K562 (cell line): ENCODE results near the gene EEF2K. TPM values are rescaled to one million over a fixed set of nuclear protein-coding genes. Genes with fewer than 3 reads are reported as not detected.

Source experiments
- ATAC-seq: fragments of 200-7000 bp; cut with Tn5 transposase; 3 replicates; pipeline ENCODE4 v1.9.1; 2020; ENCODE audit warnings: moderate library complexity
- BruUV-seq: library from RNA; stranded (reverse); fragments of 400-500 nt; replicated peaks from 2 replicates; lab custom pipeline; 2021; lab: Mats Ljungman, UMichigan
- CTCF ChIA-PET: fragments of 300-600 bp; formaldehyde crosslinking; extraction: SDS; loops from one replicate; lab custom pipeline; 2021; ENCODE audit warnings: low intra/inter-chr PET ratio; lab: Yijun Ruan, JAX
- POLR2A ChIA-PET: fragments of 300-600, 350-650 bp; sonication (Branson Sonifier 250); formaldehyde crosslinking; extraction: SDS; loops from one replicate; lab custom pipeline; 2021; ENCODE audit warnings: antibody characterized with exemption, inconsistent platforms; lab: Yijun Ruan, JAX
- DNase-seq, 4 experiments: peaks; one replicate each; pipeline versions ENCODE4 v3.0.0 to v3.0.0-alpha.2; 2011 to 2018; ENCODE audit warnings: low spot score in 3 of 4, mixed read lengths in 3 of 4; ENCODE audit errors: extremely low read depth in 1 of 4
- FAIRE-seq: peaks from 2 replicates; lab custom pipeline; 2011; peaks lifted over from hg19 to GRCh38; lab: Jason Lieb, UNC
- H2AFZ ChIP-seq: 2 replicates; pipeline ENCODE4 v1.6.0; 2011; ENCODE audit warnings: low read depth, low read length, control low read depth, inconsistent platforms
- H3K27ac ChIP-seq: fragments of 200-600 bp; 3 replicates; pipeline ENCODE4 v1.8.0; 2011; ENCODE audit warnings: low read depth, mild to moderate bottlenecking, control low read depth, inconsistent platforms, low read length, moderate library complexity, mixed read lengths; ENCODE audit errors: extremely low read depth
- H3K27me3 ChIP-seq, 2 experiments: fragments of 300-600 bp in 1 of 2; 2 replicates in 1 of 2; 3 replicates in 1 of 2; pipeline versions ENCODE4 v1.6.0 to v1.8.0; 2011; ENCODE audit warnings: inconsistent platforms in 2 of 2, low read length in 2 of 2, mild to moderate bottlenecking in 1 of 2, mixed read lengths in 1 of 2, moderate library complexity in 1 of 2; ENCODE audit not compliant: control insufficient read depth in 2 of 2, insufficient read depth in 2 of 2
- H3K36me3 ChIP-seq: fragments of 300-600 bp; 3 replicates; pipeline ENCODE4 v1.8.0; 2011; ENCODE audit warnings: mild to moderate bottlenecking, low read length, inconsistent platforms; ENCODE audit not compliant: control insufficient read depth, insufficient read depth
- H3K4me1 ChIP-seq, 2 experiments: fragments of 200-600 bp in 1 of 2; replicated peaks in 1 of 2; 2 replicates in 1 of 2; 3 replicates in 1 of 2; pipeline versions ENCODE4 v1.5.1 to v1.8.0; 2011; ENCODE audit warnings: inconsistent platforms in 2 of 2, low read length in 2 of 2, mild to moderate bottlenecking in 1 of 2, mixed read lengths in 1 of 2, moderate library complexity in 1 of 2; ENCODE audit not compliant: control insufficient read depth in 2 of 2, insufficient read depth in 2 of 2
- H3K4me2 ChIP-seq: 2 replicates; pipeline ENCODE4 v1.6.1; 2011; ENCODE audit warnings: low read length, control low read depth, inconsistent platforms, mixed read lengths; ENCODE audit not compliant: insufficient read depth
- H3K4me3 ChIP-seq: fragments of 200-600 bp; sonication (generic), shearing (Covaris generic); 2 replicates; pipeline ENCODE4 v1.5.1; 2016; ENCODE audit warnings: control low read depth, inconsistent platforms
- H3K79me2 ChIP-seq: fragments of 200-600 bp; 3 replicates; pipeline ENCODE4 v1.8.0; 2011; ENCODE audit warnings: low read length, inconsistent platforms; ENCODE audit not compliant: control insufficient read depth, insufficient read depth
- H3K9ac ChIP-seq, 2 experiments: 2 replicates each; pipeline versions ENCODE4 v1.6.0 to v1.6.1; 2011; ENCODE audit warnings: low read depth in 2 of 2, low read length in 2 of 2, control low read depth in 1 of 2, inconsistent platforms in 1 of 2, mild to moderate bottlenecking in 1 of 2, mixed read lengths in 1 of 2; ENCODE audit not compliant: insufficient read depth in 1 of 2
- H3K9me1 ChIP-seq: one replicate; pipeline ENCODE4 v1.6.0; 2011; ENCODE audit warnings: inconsistent platforms, mild to moderate bottlenecking, low read length, moderate library complexity; ENCODE audit not compliant: control insufficient read depth, insufficient read depth
- H3K9me3 ChIP-seq: replicated peaks from 2 replicates; pipeline ENCODE4 v1.5.1; 2011; ENCODE audit warnings: low read depth, low read length, inconsistent platforms; ENCODE audit not compliant: control insufficient read depth, insufficient read depth
- H4K20me1 ChIP-seq: replicated peaks from 2 replicates; pipeline ENCODE4 v1.6.1; 2011; ENCODE audit warnings: low read length, inconsistent platforms, mixed read lengths; ENCODE audit not compliant: control insufficient read depth, insufficient read depth
- HDAC8 ChIP-seq: fragments of 450-650 bp; IDR thresholded peaks from 2 replicates; pipeline ENCODE4 v1.6.1; 2016; ENCODE audit warnings: mild to moderate bottlenecking, missing genetic modification characterization, moderate library complexity, missing compliant biosample characterization
- in situ Hi-C: fragments of 300-500 bp; cut with MboI; formaldehyde crosslinking; loops from 4 replicates; pipeline ENCODE4 v1.15.0; 2018; ENCODE audit warnings: inconsistent platforms, mixed read lengths
- intact Hi-C: fragments of 100-400 bp; cut with micrococcal nuclease; formaldehyde crosslinking; loops from 2 replicates; pipeline ENCODE4 v1.14.2; 2022
- polyA plus RNA-seq, 8 experiments: library from polyadenylated mRNA; depleted of rRNA in 4 of 8; stranded (reverse) in 5 of 8; unstranded in 3 of 8; fragments of >200 nt; fragmentation: Nextera tagmentation in 2 of 8; fragmentation: Illumina TruSeq in 1 of 8; extraction: Ambion mirVana in 2 of 8; extraction: Trizol in 1 of 8; gene quantifications; 2 replicates each; pipeline versions ENCODE4 v1.2.1 to v1.2.3, GENCODE V29; 2011 to 2014; ENCODE audit warnings: inconsistent platforms in 1 of 8, missing spikeins in 1 of 8
- total RNA-seq, 7 experiments: library from RNA; depleted of rRNA in 6 of 7; stranded (reverse); fragments of >200 nt in 6 of 7; fragmentation: Illumina TruSeq in 2 of 7; extraction: Trizol in 2 of 7; gene quantifications; 2 replicates each; pipeline versions ENCODE4 v1.2.1 to v1.2.3, GENCODE V29; 2011 to 2021; ENCODE audit warnings: low replicate concordance in 1 of 7
- TF ChIP-seq, protein P1 (sequence below): fragments of 450-650 bp; IDR thresholded peaks from 2 replicates; pipeline ENCODE4 v1.6.1; 2017; ENCODE audit warnings: antibody characterized with exemption

Gene EEF2K
- total and polyA plus RNA-seq, 9 of the 15 experiments (the other 6 are each of a cell fraction or from before 2014, with no cell fraction given), result 3.0 to 35.2 (median 12.2) TPM

DNA sequence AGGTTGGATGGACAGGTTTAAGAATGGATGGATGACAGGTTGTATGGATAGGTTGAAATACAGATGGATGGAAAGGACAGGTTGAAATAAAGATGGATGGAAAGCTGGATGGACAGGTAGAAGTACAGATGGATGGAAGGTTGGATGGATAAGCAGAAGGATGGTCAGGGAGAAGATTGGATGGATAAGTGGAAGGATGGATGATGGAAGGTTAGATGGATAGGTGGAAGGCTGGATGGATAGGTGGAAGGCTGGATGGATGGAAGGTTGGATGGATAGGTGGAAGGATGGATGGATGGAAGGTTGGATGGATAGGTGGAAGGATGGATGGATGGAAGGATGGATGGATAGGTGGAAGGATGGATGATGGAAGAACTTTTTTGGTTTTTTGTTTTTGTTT is 44.7 kb upstream of the EEF2K start:
- H3K9me3 ChIP-seq, result no peaks in the 10 kb centered on the region
- ChIA-PET POLR2A (interaction anchor here (0.6 kb wide), 1 partner anchor 20 kb away, joined by 3 read pairs; no protein-coding TSS in a partner anchor), CTCF (no interaction called here)
- H3K4me1 ChIP-seq, result peaks cover 0 to 8% of the 10 kb centered on the region in 2 experiments; a peak in 2 of 5 replicates
- H3K79me2 ChIP-seq, result no peaks in the 10 kb centered on the region
- ATAC-seq (no peak), DNase-seq (no peak), FAIRE-seq (no peak)
- H2AFZ ChIP-seq, result no peak overlapping the region
- in situ Hi-C loops, result no loop called here
- intact Hi-C loops, result no loop called here
- no peaks in the 10 kb centered on the region for H3K36me3 ChIP-seq
- H3K4me3 ChIP-seq, result no peak overlapping the region
- H3K9ac ChIP-seq, result no peak overlapping the region
- H3K4me2 ChIP-seq, result no peak overlapping the region
- no peaks in the 10 kb centered on the region for H3K9me1 ChIP-seq
- BruUV-seq, result no TSS peak
- no peaks in the 10 kb centered on the region for H4K20me1 ChIP-seq
- peaks cover 16 to 52% of the 10 kb centered on the region in 2 experiments for H3K27me3 ChIP-seq
- H3K27ac ChIP-seq, result no peak overlapping the region
- TF ChIP-seq, protein P1, sequence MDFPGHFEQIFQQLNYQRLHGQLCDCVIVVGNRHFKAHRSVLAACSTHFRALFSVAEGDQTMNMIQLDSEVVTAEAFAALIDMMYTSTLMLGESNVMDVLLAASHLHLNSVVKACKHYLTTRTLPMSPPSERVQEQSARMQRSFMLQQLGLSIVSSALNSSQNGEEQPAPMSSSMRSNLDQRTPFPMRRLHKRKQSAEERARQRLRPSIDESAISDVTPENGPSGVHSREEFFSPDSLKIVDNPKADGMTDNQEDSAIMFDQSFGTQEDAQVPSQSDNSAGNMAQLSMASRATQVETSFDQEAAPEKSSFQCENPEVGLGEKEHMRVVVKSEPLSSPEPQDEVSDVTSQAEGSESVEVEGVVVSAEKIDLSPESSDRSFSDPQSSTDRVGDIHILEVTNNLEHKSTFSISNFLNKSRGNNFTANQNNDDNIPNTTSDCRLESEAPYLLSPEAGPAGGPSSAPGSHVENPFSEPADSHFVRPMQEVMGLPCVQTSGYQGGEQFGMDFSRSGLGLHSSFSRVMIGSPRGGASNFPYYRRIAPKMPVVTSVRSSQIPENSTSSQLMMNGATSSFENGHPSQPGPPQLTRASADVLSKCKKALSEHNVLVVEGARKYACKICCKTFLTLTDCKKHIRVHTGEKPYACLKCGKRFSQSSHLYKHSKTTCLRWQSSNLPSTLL, result 0 out of 2 replicates have a peak, but pooled peaks have one; percentile 15
- no peak for TF ChIP-seq HDAC8 (tag)
- TF ChIP-seq, all 486 proteins: peak for 1
